WTC11 (cell line): ENCODE results near the gene XIRP2.

Experiments
- ATF1 ChIP-seq: sonication (generic); formaldehyde crosslinking; IDR thresholded peaks from 2 replicates; pipeline ENCODE4 v1.8.1; 2023; ENCODE audit warnings: mild to moderate bottlenecking, moderate library complexity, missing genetic modification reagents
- ATF2 ChIP-seq: sonication (generic); formaldehyde crosslinking; IDR thresholded peaks from 2 replicates; pipeline ENCODE4 v1.8.1; 2022; ENCODE audit warnings: low read depth, missing genetic modification reagents, borderline replicate concordance
- ATF3 ChIP-seq: sonication (generic); formaldehyde crosslinking; conservative IDR thresholded peaks from 2 replicates; pipeline ENCODE4 v1.8.1; 2022; ENCODE audit warnings: mild to moderate bottlenecking, missing genetic modification reagents
- CTCF ChIP-seq: fragments of 200-600 bp; IDR thresholded peaks from 2 replicates; pipeline ENCODE4 v1.8.0; 2022; ENCODE audit warnings: antibody characterized with exemption
- GTF2I ChIP-seq: fragments of 250-450 bp; sonication (Bioruptor Pico); conservative IDR thresholded peaks from 2 replicates; pipeline ENCODE4 v1.4.0; 2021; ENCODE audit warnings: mild to moderate bottlenecking
- MXD4 ChIP-seq: fragments of 250-450 bp; sonication (Bioruptor Pico); IDR thresholded peaks from 2 replicates; pipeline ENCODE4 v1.8.0; 2021; ENCODE audit warnings: mild to moderate bottlenecking, moderate library complexity, borderline replicate concordance
- NR3C1 ChIP-seq: sonication (generic); formaldehyde crosslinking; conservative IDR thresholded peaks from 2 replicates; pipeline ENCODE4 v1.8.1; 2023; ENCODE audit warnings: low read depth, mild to moderate bottlenecking, missing genetic modification reagents
- PREB ChIP-seq: sonication (generic); formaldehyde crosslinking; IDR thresholded peaks from 2 replicates; pipeline ENCODE4 v1.8.1; 2022; ENCODE audit warnings: mild to moderate bottlenecking, missing genetic modification reagents, moderate library complexity, borderline replicate concordance
- TEAD4 ChIP-seq: sonication (generic); formaldehyde crosslinking; IDR thresholded peaks from 2 replicates; pipeline ENCODE4 v1.8.0; 2022; ENCODE audit warnings: mild to moderate bottlenecking, missing genetic modification reagents
- ZNF121 ChIP-seq: sonication (generic); formaldehyde crosslinking; IDR thresholded peaks from 2 replicates; pipeline ENCODE4 v1.8.0; 2023; ENCODE audit warnings: missing genetic modification reagents
- ZNF396 ChIP-seq: fragments of 250-450 bp; sonication (Bioruptor Pico); IDR thresholded peaks from 2 replicates; pipeline ENCODE4 v1.8.0; 2021; ENCODE audit warnings: mild to moderate bottlenecking, moderate library complexity, borderline replicate concordance

- TF ChIP-seq CTCF = no peak
- TF ChIP-seq TEAD4 (CRISPR knock-in tag) = no peak
- TF ChIP-seq ATF2 (CRISPR knock-in tag) = no peak
- no peak for TF ChIP-seq NR3C1 (CRISPR knock-in tag)
- no peak for TF ChIP-seq MXD4
- TF ChIP-seq ATF3 = no peak
- no peak for TF ChIP-seq PREB (CRISPR knock-in tag)
- no peak for TF ChIP-seq ZNF396 (CRISPR knock-in tag)
- no peak for TF ChIP-seq GTF2I (CRISPR knock-in tag)
- TF ChIP-seq ZNF121 = no peak
- no peak for TF ChIP-seq ATF1 (CRISPR knock-in tag)
These were observed 391.5 kb downstream of the XIRP2 start for GRCh38 chr2:167279810-167280209.
